Endothelial cell (in vitro differentiated cells): ENCODE measurements around the gene RBM18. TPM values are rescaled to one million over a fixed set of nuclear protein-coding genes. Genes with fewer than 3 reads are reported as not detected.

Experiments used
- DNase-seq: peaks from one replicate; pipeline ENCODE4 v3.0.0; 2021; ENCODE audit warnings: low spot score
- H3K27ac Mint-ChIP-seq: one replicate; pipeline ENCODE4 v1.8.0; 2021; ENCODE audit warnings: mixed read lengths, inconsistent platforms; ENCODE audit not compliant: unreplicated experiment
- H3K27me3 Mint-ChIP-seq: one replicate; pipeline ENCODE4 v1.8.0; 2021; ENCODE audit warnings: mild to moderate bottlenecking, moderate library complexity, mixed read lengths, inconsistent platforms; ENCODE audit not compliant: unreplicated experiment
- H3K36me3 Mint-ChIP-seq: one replicate; pipeline ENCODE4 v1.8.0; 2021; ENCODE audit warnings: mild to moderate bottlenecking, low read depth, mixed read lengths, inconsistent platforms; ENCODE audit not compliant: unreplicated experiment
- H3K4me1 Mint-ChIP-seq: one replicate; pipeline ENCODE4 v1.8.0; 2021; ENCODE audit warnings: mild to moderate bottlenecking, mixed read lengths, inconsistent platforms; ENCODE audit not compliant: unreplicated experiment
- H3K4me3 Mint-ChIP-seq: one replicate; pipeline ENCODE4 v1.8.0; 2021; ENCODE audit warnings: mild to moderate bottlenecking, mixed read lengths, inconsistent platforms; ENCODE audit not compliant: unreplicated experiment
- H3K9me3 Mint-ChIP-seq: one replicate; pipeline ENCODE4 v1.8.0; 2021; ENCODE audit warnings: mixed read lengths, inconsistent platforms; ENCODE audit not compliant: unreplicated experiment
- CTCF ChIP-seq: fragments of 200-600 bp; sonication (generic); IDR thresholded peaks from one replicate; pipeline ENCODE4 v1.5.0; 2021; ENCODE audit warnings: antibody characterized with exemption; ENCODE audit not compliant: unreplicated experiment
- total RNA-seq: library from RNA; stranded (reverse); fragmentation: NEBNext Ultra II Directional; extraction: Animal tissue kit (Norgen Biotek cat#: 25700); gene quantifications from one replicate; pipeline ENCODE4 v1.2.1, GENCODE V29; 2021; ENCODE audit not compliant: unreplicated experiment

RBM18 gene
- total RNA-seq, 1 donor from 2014 or later, result 22.2 TPM

GRCh38 chr9:122251351-122251750 is 13.3 kb downstream of the RBM18 start:
- peak overlapping the region; percentile 89 for H3K27ac Mint-ChIP-seq
- no peaks in the 10 kb centered on the region for H3K9me3 Mint-ChIP-seq

GRCh38 chr9:122248448-122248865 is 16.2 kb downstream of the RBM18 start:
- peaks cover 44% of the 10 kb centered on the region for H3K36me3 Mint-ChIP-seq
- no peak for DNase-seq
- H3K4me3 Mint-ChIP-seq, result no peak overlapping the region
- peaks cover 36% of the 10 kb centered on the region for H3K4me1 Mint-ChIP-seq
- H3K27me3 Mint-ChIP-seq, result no peaks in the 10 kb centered on the region
- H3K9me3 Mint-ChIP-seq, result no peaks in the 10 kb centered on the region
- H3K27ac Mint-ChIP-seq, result peak overlapping the region; percentile 71
- no peak for TF ChIP-seq CTCF

More at GRCh38 chr9:122251351-122251750, 13.3 kb downstream of the RBM18 start:
- TF ChIP-seq CTCF, result no peak
- no peak for DNase-seq
- Mint-ChIP-seq H3K27me3 (peaks cover 2% of the 10 kb centered on the region), H3K4me3 (peak overlapping the region; percentile 14), H3K36me3 (peaks cover 31% of the 10 kb centered on the region), H3K4me1 (peaks cover 59% of the 10 kb centered on the region)

GRCh38 chr9:122246666-122247065 is 18.0 kb downstream of the RBM18 start:
- Mint-ChIP-seq H3K4me3 (no peak overlapping the region), H3K27ac (no peak overlapping the region), H3K36me3 (peaks cover 50% of the 10 kb centered on the region), H3K9me3 (no peaks in the 10 kb centered on the region), H3K4me1 (peaks cover 19% of the 10 kb centered on the region), H3K27me3 (no peaks in the 10 kb centered on the region)
- DNase-seq, result no peak
- no peak for TF ChIP-seq CTCF

GRCh38 chr9:122244349-122244748 is 20.3 kb downstream of the RBM18 start:
- H3K9me3 Mint-ChIP-seq, result no peaks in the 10 kb centered on the region
- no peak for TF ChIP-seq CTCF
- no peaks in the 10 kb centered on the region for H3K27me3 Mint-ChIP-seq
- no peak for DNase-seq
- H3K4me1 Mint-ChIP-seq, result peaks cover 8% of the 10 kb centered on the region
- H3K36me3 Mint-ChIP-seq, result peaks cover 45% of the 10 kb centered on the region
- H3K27ac Mint-ChIP-seq, result no peak overlapping the region
- no peak overlapping the region for H3K4me3 Mint-ChIP-seq

- no peak overlapping the region for H3K4me3 Mint-ChIP-seq
- H3K36me3 Mint-ChIP-seq, result peaks cover 27% of the 10 kb centered on the region
- no peak overlapping the region for H3K27ac Mint-ChIP-seq
- no peak for DNase-seq
- peaks cover 2% of the 10 kb centered on the region for H3K27me3 Mint-ChIP-seq
- H3K9me3 Mint-ChIP-seq, result no peaks in the 10 kb centered on the region
- TF ChIP-seq CTCF, result no peak
- no peaks in the 10 kb centered on the region for H3K4me1 Mint-ChIP-seq
These were observed 24.9 kb downstream of the RBM18 start for GRCh38 chr9:122239722-122240121.
